Heart right ventricle (tissue), 16 donors: ENCODE data around the gene UBN2. TPM values are rescaled to one million over a fixed set of nuclear protein-coding genes. Genes with fewer than 3 reads are reported as not detected.

Experiments used
- ATAC-seq, 8 donors: fragments of 200-7000 bp; cut with Tn5 transposase; one replicate each; pipeline ENCODE4 v1.9.1; 2020; ENCODE audit warnings: mild to moderate bottlenecking in 8 of 8, moderate library complexity in 8 of 8, moderate number of reproducible peaks in 1 of 8
- DNase-seq, 2 donors: peaks; one replicate each; pipeline ENCODE4 v3.0.0-alpha.2; 2020
- H3K27ac ChIP-seq, 10 donors: fragments of 200-600 bp; sonication (generic) in 2 of 10; one replicate each; pipeline versions ENCODE4 v1.5.0 to v1.8.0; 2020 to 2022; ENCODE audit warnings: mild to moderate bottlenecking in 3 of 10
- H3K27me3 ChIP-seq, 7 donors: fragments of 200-600 bp; one replicate each; pipeline ENCODE4 v1.8.0; 2021 to 2022; ENCODE audit warnings: mild to moderate bottlenecking in 2 of 7
- H3K36me3 ChIP-seq, 9 donors: fragments of 200-600 bp; sonication (generic) in 1 of 9; one replicate each; pipeline versions ENCODE4 v1.5.0 to v1.8.0; 2020 to 2022; ENCODE audit warnings: mild to moderate bottlenecking in 2 of 9
- H3K4me1 ChIP-seq, 9 donors: fragments of 200-600 bp; sonication (generic) in 1 of 9; one replicate each; pipeline versions ENCODE4 v1.5.0 to v1.8.0; 2020 to 2022; ENCODE audit warnings: mild to moderate bottlenecking in 4 of 9
- H3K4me3 ChIP-seq, 10 donors: fragments of 200-600 bp; sonication (generic) in 2 of 10; one replicate each; pipeline versions ENCODE4 v1.5.0 to v1.8.0; 2020 to 2022; ENCODE audit warnings: mild to moderate bottlenecking in 7 of 10, moderate library complexity in 2 of 10
- H3K9me3 ChIP-seq, 11 donors: fragments of 200-600 bp in 10 of 11; sonication (generic) in 2 of 11; one replicate each; pipeline versions ENCODE4 v1.5.0 to v1.8.0; 2013 to 2022; ENCODE audit warnings: mild to moderate bottlenecking in 2 of 11, control low read depth in 1 of 11, moderate library complexity in 1 of 11
- WGBS, 2 donors: extraction: QIAGEN DNeasy Blood & Tissue Kit; methylation state at CpG; one replicate each; pipeline ENCODE4 v1.1.7; 2013; ENCODE audit warnings: inconsistent platforms in 1 of 2; 5-methylcytosine and 5-hydroxymethylcytosine counted together
- intact Hi-C, 10 donors: fragments of 100-400 bp; cut with DNase I; formaldehyde crosslinking; loops; one replicate each; pipeline versions ENCODE4 v1.11.1 to v1.14.2; 2022
- polyA plus RNA-seq, 2 donors: library from polyadenylated mRNA; stranded (reverse); fragments of 200-250 nt; gene quantifications; one replicate each; pipeline ENCODE4 v1.2.3, GENCODE V29; 2013
- total RNA-seq, 10 donors: library from RNA; stranded (reverse); fragmentation: NEBNext Ultra II Directional in 3 of 10; extraction: Animal tissue kit (Norgen Biotek cat#: 25700) in 3 of 10; gene quantifications; one replicate each; pipeline versions ENCODE4 v1.2.1 to v1.2.4, GENCODE V29; 2021 to 2023
- TF ChIP-seq, protein P1 (sequence below), 9 donors: fragments of 200-600 bp; sonication (generic) in 2 of 9; IDR thresholded peaks; one replicate each; pipeline versions ENCODE4 v1.5.0 to v1.8.0; 2021 to 2022; ENCODE audit warnings: antibody characterized with exemption in 9 of 9, mild to moderate bottlenecking in 5 of 9, moderate library complexity in 1 of 9
- donor health status: Arrhythmogenic right ventricular cardiomyopathy.
- donor health status: ischemic (EF 13 %, LVEDD 7.1; RV severe dilation, severe dysfunction).
- donor health status: healthy with polysubstance abuse.
- donor health status: DM: no; HTN: yes; CAD: no.
- donor health status: DM: no; HTN: no; CAD: no.
- donor health status: ischemic (EF 25% LVEDD 6.9; RV normal size, moderate dysfunction).
- donor health status: ischemic (EF 25% LVEDD 5.7; RV mildly dilated, moderate dysfunction).
- donor health status: healthy.
- donor health status: DM: yes; HTN: yes; CAD: no.
- donor health status: Ischemic cardiomyopathy.
- donor health status: ischemic (EF 35%, LVEDD 5.7; RV mildly dilated, moderate dysfunction).
- donor health status: nonischemic (EF 11% LVEDD 7.7; RV severe dilation, severe dysfunction).
- donor health status: DM: yes; HTN: yes; CAD: no.
- donor health status: PGD.
- donor health status: ischemic (EF 29% LVEDD 5.4; RV normal size, mild dysfunction).
- donor health status: nonischemic (EF 23%, LVEDD 6.1; RV moderate dilation, normal function).

UBN2 gene
- total and polyA plus RNA-seq, 12 donors: 1.3 to 27.0 (median 21.4) TPM

DNA sequence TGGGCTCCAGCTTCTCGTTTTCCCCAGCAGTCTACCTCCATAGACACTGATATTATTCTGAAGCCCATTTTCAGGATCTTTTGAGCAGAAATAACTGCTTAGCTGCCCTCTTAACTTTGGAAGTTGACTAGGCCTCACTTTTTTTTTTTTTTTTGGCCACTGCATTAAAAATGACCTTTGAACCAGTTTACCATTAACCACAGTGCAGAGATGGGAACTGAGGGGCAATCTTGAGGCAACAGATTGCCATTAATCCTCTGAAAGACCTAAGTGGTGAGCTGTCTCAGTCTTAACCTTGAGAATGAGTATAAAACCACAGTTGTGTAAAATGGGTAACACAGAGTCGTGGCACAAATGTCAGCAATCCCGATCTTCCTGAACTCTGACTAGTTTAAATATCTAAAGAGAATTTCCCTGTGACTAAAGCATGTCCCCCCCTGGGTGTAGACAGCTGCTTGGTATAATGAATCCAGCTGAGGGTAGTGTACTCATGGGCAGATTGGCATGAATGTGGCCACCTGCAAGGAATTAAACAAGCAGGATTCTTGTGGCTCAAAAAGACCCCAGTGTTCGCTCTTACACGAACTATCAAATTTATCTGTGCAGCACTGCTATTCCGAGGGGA lies 64.0 kb downstream of the UBN2 start:
- DNase-seq (no peak), ATAC-seq (no peak)
- Histone ChIP-seq H3K9me3 (no peaks in the 10 kb centered on the region), H3K27me3 (no peaks in the 10 kb centered on the region), H3K4me3 (no peak overlapping the region), H3K36me3 (peaks cover 0 to 79% (median 31%) of the 10 kb centered on the region in 9 donors), H3K4me1 (no peaks in the 10 kb centered on the region), H3K27ac (no peak overlapping the region)
- intact Hi-C loops: no loop called here
- 94 to 97% methylated on average over 6 of the region's 6 CpGs for WGBS, 2 donors
- TF ChIP-seq, protein P1, sequence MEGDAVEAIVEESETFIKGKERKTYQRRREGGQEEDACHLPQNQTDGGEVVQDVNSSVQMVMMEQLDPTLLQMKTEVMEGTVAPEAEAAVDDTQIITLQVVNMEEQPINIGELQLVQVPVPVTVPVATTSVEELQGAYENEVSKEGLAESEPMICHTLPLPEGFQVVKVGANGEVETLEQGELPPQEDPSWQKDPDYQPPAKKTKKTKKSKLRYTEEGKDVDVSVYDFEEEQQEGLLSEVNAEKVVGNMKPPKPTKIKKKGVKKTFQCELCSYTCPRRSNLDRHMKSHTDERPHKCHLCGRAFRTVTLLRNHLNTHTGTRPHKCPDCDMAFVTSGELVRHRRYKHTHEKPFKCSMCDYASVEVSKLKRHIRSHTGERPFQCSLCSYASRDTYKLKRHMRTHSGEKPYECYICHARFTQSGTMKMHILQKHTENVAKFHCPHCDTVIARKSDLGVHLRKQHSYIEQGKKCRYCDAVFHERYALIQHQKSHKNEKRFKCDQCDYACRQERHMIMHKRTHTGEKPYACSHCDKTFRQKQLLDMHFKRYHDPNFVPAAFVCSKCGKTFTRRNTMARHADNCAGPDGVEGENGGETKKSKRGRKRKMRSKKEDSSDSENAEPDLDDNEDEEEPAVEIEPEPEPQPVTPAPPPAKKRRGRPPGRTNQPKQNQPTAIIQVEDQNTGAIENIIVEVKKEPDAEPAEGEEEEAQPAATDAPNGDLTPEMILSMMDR (IDR thresholded peaks at IDR 0.05): no peak

DNA sequence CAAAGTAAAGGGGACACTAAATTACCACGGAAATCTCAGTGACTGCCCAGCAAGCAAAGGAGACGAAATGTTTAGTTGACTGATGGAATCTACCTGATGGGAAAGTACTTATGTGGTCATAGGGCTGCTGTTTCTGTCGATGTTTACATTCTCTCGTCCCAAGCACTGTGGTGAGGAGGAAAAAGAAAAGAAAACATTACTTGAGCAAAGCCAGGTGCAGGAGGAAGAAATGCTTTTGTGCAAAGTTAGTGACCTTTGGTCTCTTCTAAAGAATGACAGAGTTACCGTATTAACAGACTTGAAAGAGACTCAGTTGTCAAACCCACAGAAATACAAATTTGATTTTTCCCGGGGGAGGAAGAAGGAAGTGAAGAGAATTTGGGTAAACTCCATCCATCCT lies 66.8 kb downstream of the UBN2 start:
- no peak overlapping the region for H3K27ac ChIP-seq
- H3K27me3 ChIP-seq: no peaks in the 10 kb centered on the region
- no peak for ATAC-seq
- 69 to 71% methylated on average over 6 of the region's 6 CpGs for WGBS, 2 donors
- no peak for DNase-seq
- no peak overlapping the region for H3K4me3 ChIP-seq
- H3K4me1 ChIP-seq: no peaks in the 10 kb centered on the region
- no peaks in the 10 kb centered on the region for H3K9me3 ChIP-seq
- H3K36me3 ChIP-seq: peaks cover 0 to 100% (median 31%) of the 10 kb centered on the region in 9 donors
- TF ChIP-seq, protein P1 (IDR thresholded peaks at IDR 0.05): no peak
- intact Hi-C loops: no loop called here

DNA sequence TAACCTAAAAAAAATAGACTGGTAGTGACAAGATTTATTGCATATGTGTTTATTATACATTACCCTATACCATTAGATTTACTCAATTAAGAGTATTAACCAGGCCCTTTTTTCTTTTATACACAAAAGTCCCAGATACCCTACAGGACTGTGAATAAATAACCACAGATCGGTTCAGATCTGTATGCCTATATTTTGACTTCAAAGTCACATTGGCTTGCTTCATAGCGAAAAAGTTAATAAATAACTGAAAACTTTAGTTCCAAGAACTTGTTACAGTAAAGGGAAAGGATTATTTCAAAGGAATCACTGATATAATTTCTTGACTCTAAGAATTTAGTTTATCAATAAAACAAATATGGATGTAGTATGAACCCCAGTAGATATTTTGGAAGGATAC lies 68.3 kb downstream of the UBN2 start:
- WGBS, 2 donors: 98 to 99% methylated on average over 2 of the region's 2 CpGs
- H3K4me3 ChIP-seq: no peak overlapping the region
- ATAC-seq: no peak
- H3K36me3 ChIP-seq: peaks cover 0 to 98% (median 24%) of the 10 kb centered on the region in 9 donors
- H3K27me3 ChIP-seq: no peaks in the 10 kb centered on the region
- intact Hi-C loops: no loop called here
- no peaks in the 10 kb centered on the region for H3K9me3 ChIP-seq
- TF ChIP-seq, protein P1 (IDR thresholded peaks at IDR 0.05): no peak
- H3K4me1 ChIP-seq: no peaks in the 10 kb centered on the region
- DNase-seq: no peak
- H3K27ac ChIP-seq: no peak overlapping the region

DNA sequence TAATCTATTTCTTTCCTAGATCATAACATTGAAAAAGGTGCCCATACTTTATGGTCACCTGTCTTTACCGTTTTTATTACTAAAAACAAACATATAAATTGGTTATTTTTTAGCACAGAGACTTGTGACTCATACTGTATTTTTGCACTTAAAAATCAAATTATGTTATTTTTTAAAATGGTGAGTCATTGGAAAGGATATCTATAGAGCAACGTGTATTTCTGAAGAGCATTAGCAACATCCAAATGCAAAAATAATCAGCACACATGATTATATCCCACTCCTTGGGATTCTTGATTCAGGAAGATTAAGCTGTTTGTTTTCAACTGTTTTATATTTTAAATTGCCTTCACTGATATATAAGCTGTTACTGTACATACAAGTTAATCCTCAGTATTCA lies 69.4 kb downstream of the UBN2 start:
- no peaks in the 10 kb centered on the region for H3K4me1 ChIP-seq
- H3K27me3 ChIP-seq: no peaks in the 10 kb centered on the region
- no peak for DNase-seq
- H3K9me3 ChIP-seq: no peaks in the 10 kb centered on the region
- WGBS, 2 donors: 87 to 89% methylated on average over 2 of the region's 2 CpGs
- H3K4me3 ChIP-seq: no peak overlapping the region
- no peak for ATAC-seq
- intact Hi-C loops: no loop called here
- H3K27ac ChIP-seq: no peak overlapping the region
- H3K36me3 ChIP-seq: peaks cover 0 to 95% (median 24%) of the 10 kb centered on the region in 9 donors
- TF ChIP-seq, protein P1 (IDR thresholded peaks at IDR 0.05): no peak
